B cell (primary cell): ENCODE measurements around the gene PDHB. TPM values are rescaled to one million over a fixed set of nuclear protein-coding genes. Genes with fewer than 3 reads are reported as not detected.

Experiments used
- ATAC-seq: fragments of 200-7000 bp; cut with Tn5 transposase; one replicate; pipeline ENCODE4 v1.10.0; 2021; ENCODE audit warnings: low read depth, mild to moderate bottlenecking, moderate number of reproducible peaks, moderate library complexity
- CTCF ChIA-PET: fragments of 350-600 bp; sonication (Branson Sonifier 250); formaldehyde crosslinking; loops from one replicate; lab custom pipeline; 2021; ENCODE audit warnings: antibody characterized with exemption, inconsistent platforms; lab: Charles Lee
- POLR2A ChIA-PET: fragments of 350-600 bp; sonication (Branson Sonifier 250); formaldehyde crosslinking; loops from one replicate; lab custom pipeline; 2021; ENCODE audit warnings: antibody characterized with exemption; lab: Charles Lee
- DNase-seq: peaks from one replicate; pipeline ENCODE4 v3.0.0; 2013
- H2AFZ ChIP-seq: 2 replicates; pipeline ENCODE4 v1.6.1; 2012; ENCODE audit warnings: mild to moderate bottlenecking, low read depth, low read length; ENCODE audit not compliant: insufficient read depth, poor library complexity, severe bottlenecking
- H3K27ac ChIP-seq, 2 donors: 1 replicate in 1 of 2; 2 replicates in 1 of 2; pipeline ENCODE4 v1.5.1; 2012 to 2013; ENCODE audit warnings: low read length in 2 of 2, mild to moderate bottlenecking in 2 of 2, moderate library complexity in 1 of 2
- H3K27me3 ChIP-seq, 4 experiments: fragments of 200-600 bp in 1 of 4; sonication (generic) in 1 of 4; replicated peaks in 1 of 4; 1 replicate in 2 of 4; 2 replicates in 2 of 4; pipeline versions ENCODE4 v1.6.1 to v1.7.0; 2013 to 2016; ENCODE audit warnings: low read length in 3 of 4, mild to moderate bottlenecking in 2 of 4, mixed read lengths in 1 of 4, moderate library complexity in 1 of 4; ENCODE audit not compliant: insufficient read depth in 4 of 4, control insufficient read depth in 3 of 4; ENCODE audit errors: control extremely low read depth in 1 of 4
- H3K36me3 ChIP-seq, 2 experiments: replicated peaks in 1 of 2; 1 replicate in 1 of 2; 2 replicates in 1 of 2; pipeline versions ENCODE4 v1.6.1 to v1.7.1; 2013; ENCODE audit warnings: low read length in 1 of 2; ENCODE audit not compliant: insufficient read depth in 2 of 2, control insufficient read depth in 1 of 2; ENCODE audit errors: control extremely low read depth in 1 of 2, extremely low read depth in 1 of 2
- H3K4me1 ChIP-seq, 2 donors: fragments of 200-600 bp in 1 of 2; sonication (generic) in 1 of 2; 1 replicate in 1 of 2; 2 replicates in 1 of 2; pipeline versions ENCODE4 v1.5.1 to v1.6.1; 2013 to 2017; ENCODE audit warnings: low read length in 2 of 2; ENCODE audit not compliant: control insufficient read depth in 2 of 2, insufficient read depth in 2 of 2
- H3K4me2 ChIP-seq: replicated peaks from 2 replicates; pipeline ENCODE3; 2012; ENCODE audit warnings: mild to moderate bottlenecking, low read depth, low read length; ENCODE audit not compliant: poor library complexity, severe bottlenecking
- H3K4me3 ChIP-seq, 5 experiments: fragments of 200-600 bp in 1 of 5; sonication (generic) in 1 of 5; 1 replicate in 3 of 5; 2 replicates in 2 of 5; pipeline versions ENCODE4 v1.5.1 to v1.7.0; 2011 to 2016; ENCODE audit warnings: low read length in 4 of 5, mild to moderate bottlenecking in 4 of 5, low read depth in 2 of 5, control low read depth in 1 of 5, moderate library complexity in 1 of 5; ENCODE audit not compliant: insufficient read depth in 1 of 5; ENCODE audit errors: control extremely low read depth in 1 of 5, extremely low read depth in 1 of 5
- H3K79me2 ChIP-seq: fragments of 200-600 bp; sonication (generic); one replicate; pipeline ENCODE4 v1.6.0; 2016; ENCODE audit warnings: low read length; ENCODE audit not compliant: control insufficient read depth, insufficient read depth
- H3K9ac ChIP-seq: fragments of 200-600 bp; sonication (generic); 2 replicates; pipeline ENCODE4 v1.6.1; 2017; ENCODE audit warnings: mild to moderate bottlenecking, low read length, moderate library complexity
- H3K9me3 ChIP-seq, 3 donors: one replicate each; pipeline versions ENCODE4 v1.6.1 to v1.7.1; 2013; ENCODE audit warnings: low read length in 2 of 3; ENCODE audit not compliant: control insufficient read depth in 2 of 3, insufficient read depth in 1 of 3; ENCODE audit errors: control extremely low read depth in 1 of 3
- H4K20me1 ChIP-seq: 2 replicates; pipeline ENCODE4 v1.6.0; 2012; ENCODE audit warnings: mild to moderate bottlenecking, low read length; ENCODE audit not compliant: insufficient read depth, control insufficient read depth, poor library complexity, severe bottlenecking
- H3K27ac Mint-ChIP-seq: one replicate; pipeline ENCODE4 v1.8.0; 2021; ENCODE audit warnings: mixed read lengths
- H3K27me3 Mint-ChIP-seq: one replicate; pipeline ENCODE4 v1.8.0; 2021; ENCODE audit warnings: mixed read lengths
- H3K4me1 Mint-ChIP-seq: one replicate; pipeline ENCODE4 v1.8.0; 2021; ENCODE audit warnings: mixed read lengths
- H3K4me3 Mint-ChIP-seq: one replicate; pipeline ENCODE4 v1.8.0; 2021; ENCODE audit warnings: mixed read lengths
- H3K9me3 Mint-ChIP-seq: one replicate; pipeline ENCODE4 v1.8.0; 2022; ENCODE audit warnings: mixed read lengths; ENCODE audit not compliant: insufficient read depth
- CTCF ChIP-seq: fragments of 200-600 bp; IDR thresholded peaks from one replicate; pipeline ENCODE4 v1.8.0; 2022; ENCODE audit warnings: antibody characterized with exemption, mild to moderate bottlenecking
- EZH2 ChIP-seq: IDR thresholded peaks from 2 replicates; pipeline ENCODE4 v1.6.1; 2012; ENCODE audit warnings: borderline replicate concordance, low read depth, mild to moderate bottlenecking, moderate library complexity, low read length; ENCODE audit not compliant: insufficient read depth, poor library complexity, severe bottlenecking
- WGBS: methylation state at CpG from one replicate; pipeline ENCODE4 v1.1.5; 2013; ENCODE audit warnings: missing lambda C conversion rate; ENCODE audit not compliant: insufficient coverage; 5-methylcytosine and 5-hydroxymethylcytosine counted together
- intact Hi-C: fragments of 100-400 bp; cut with micrococcal nuclease; formaldehyde crosslinking; loops from one replicate; pipeline ENCODE4 v1.10.0; 2022
- polyA plus RNA-seq: library from polyadenylated mRNA; depleted of rRNA; stranded (reverse); fragments of >200 nt; gene quantifications from 2 replicates; pipeline ENCODE4 v1.2.3, GENCODE V29; 2012
- total RNA-seq, 2 donors: library from RNA; stranded (reverse); fragments of 120-200 nt in 1 of 2; gene quantifications; 1 replicate in 1 of 2; 2 replicates in 1 of 2; pipeline versions ENCODE4 v1.2.3 to v1.2.4, GENCODE V29; 2013 to 2022

Gene PDHB
- total and polyA plus RNA-seq, 2 donors (not counting 1 experiment from before 2014, with no cell fraction given): 21.7 to 67.2 TPM

- no peak overlapping the region for H3K4me3 ChIP-seq
- H4K20me1 ChIP-seq: no peaks in the 10 kb centered on the region
- no peak for TF ChIP-seq EZH2
- no peak for TF ChIP-seq CTCF
- H3K4me1 ChIP-seq: peaks cover 13 to 32% of the 10 kb centered on the region in 2 donors
- Mint-ChIP-seq H3K4me1 (peaks cover 51% of the 10 kb centered on the region), H3K27me3 (no peaks in the 10 kb centered on the region), H3K9me3 (no peaks in the 10 kb centered on the region), H3K27ac (no peak overlapping the region), H3K4me3 (no peak overlapping the region)
- H3K9me3 ChIP-seq: no peaks in the 10 kb centered on the region
- 96% methylated on average over 3 of the region's 4 CpGs for WGBS
- H3K9ac ChIP-seq: no peak overlapping the region
- peaks cover 70% of the 10 kb centered on the region for H3K79me2 ChIP-seq
- intact Hi-C loops: no loop called here
- H3K27me3 ChIP-seq: no peaks in the 10 kb centered on the region
- ChIA-PET POLR2A (no interaction called here), CTCF (interaction anchor here (1.7 kb wide), 1 partner anchor 50 kb away, joined by 6 read pairs; no protein-coding TSS in a partner anchor)
- H3K27ac ChIP-seq: peak overlapping the region in 1 of 2 donors; percentile 41
- H2AFZ ChIP-seq: no peak overlapping the region
- H3K36me3 ChIP-seq: peaks cover 2 to 47% of the 10 kb centered on the region in 2 experiments
- DNase-seq: no peak
- no peak for ATAC-seq
- no peak overlapping the region for H3K4me2 ChIP-seq
These were observed 49.7 kb downstream of the PDHB start for GRCh38 chr3:58383904-58384303.

- intact Hi-C loops: no loop called here
- Histone ChIP-seq H3K27me3 (no peaks in the 10 kb centered on the region), H3K27ac (peak overlapping the region in 1 of 2 donors; percentile 24), H2AFZ (no peak overlapping the region), H3K79me2 (peaks cover 72% of the 10 kb centered on the region), H3K9ac (no peak overlapping the region), H3K4me1 (peaks cover 9 to 28% of the 10 kb centered on the region in 2 donors), H3K9me3 (no peaks in the 10 kb centered on the region), H3K4me3 (no peak overlapping the region), H4K20me1 (no peaks in the 10 kb centered on the region), H3K36me3 (peaks cover 2 to 47% of the 10 kb centered on the region in 2 experiments), H3K4me2 (no peak overlapping the region)
- no peaks in the 10 kb centered on the region for H3K9me3 Mint-ChIP-seq
- H3K4me3 Mint-ChIP-seq: no peak overlapping the region
- WGBS: no CpG with 5 or more reads among the region's 2 CpGs
- DNase-seq (no peak), ATAC-seq (no peak)
- POLR2A ChIA-PET: no interaction called here
- H3K4me1 Mint-ChIP-seq: peaks cover 47% of the 10 kb centered on the region
- TF ChIP-seq CTCF (no peak), EZH2 (no peak)
- H3K27me3 Mint-ChIP-seq: no peaks in the 10 kb centered on the region
- CTCF ChIA-PET: interaction anchor here (1.7 kb wide), 1 partner anchor 50 kb away, joined by 6 read pairs; no protein-coding TSS in a partner anchor
- peak overlapping the region; percentile 20 for H3K27ac Mint-ChIP-seq
These were observed 50.2 kb downstream of the PDHB start for GRCh38 chr3:58383476-58383875.
